ENCODE data around the gene ZFR2. TPM values are rescaled to one million over a fixed set of nuclear protein-coding genes. Genes with fewer than 3 reads are reported as not detected.

The ZFR2 gene
- total and polyA plus RNA-seq, 2 of the 8 experiments (the other 6 are each of a cell fraction or from before 2014, with no cell fraction given) = 14.5 to 28.4 TPM

- Histone ChIP-seq H3K27ac (ENCODE audit: low read depth, low read length) (no peak overlapping the region), H3K79me2 (ENCODE audit: control insufficient read depth in 1 of 2, insufficient read depth in 2 of 2, low read length in 2 of 2) (no peaks in the 10 kb centered on the region), H3K36me3 (ENCODE audit: control insufficient read depth in 2 of 4, insufficient read depth in 4 of 4, low read length in 3 of 4) (no peaks in the 10 kb centered on the region), H2AFZ (ENCODE audit: low read length) (no peak overlapping the region), H4K91ac (replicated peaks; ENCODE audit: insufficient read length, low read length) (no peak overlapping the region), H3K23ac (ENCODE audit: insufficient read length) (no peak overlapping the region), H3K9me3 (ENCODE audit: insufficient read depth in 2 of 2, low read depth in 1 of 2, low read length in 1 of 2) (peaks cover 6 to 11% of the 10 kb centered on the region in 2 experiments), H2BK15ac (ENCODE audit: low read length) (no peak overlapping the region), H3K23me2 (ENCODE audit: low read depth, low read length) (no peaks in the 10 kb centered on the region), H2AK5ac (ENCODE audit: low read depth, low read length) (no peak overlapping the region), H2BK5ac (ENCODE audit: low read depth, low read length) (no peak overlapping the region), H3K4me2 (ENCODE audit: insufficient read depth in 1 of 2, low read depth in 2 of 2, low read length in 2 of 2) (no peak overlapping the region), H3K4me1 (replicated peaks in 1 of 4; ENCODE audit: control insufficient read depth in 3 of 4, insufficient read depth in 4 of 4, low read length in 3 of 4) (no peaks in the 10 kb centered on the region), H4K8ac (ENCODE audit: extremely low read depth, insufficient read depth, low read length) (no peak overlapping the region), H3K4ac (replicated peaks; ENCODE audit: insufficient read length, low read depth, low read length) (no peak overlapping the region), H3K18ac (ENCODE audit: extremely low read depth, low read length) (no peak overlapping the region), H2BK12ac (ENCODE audit: low read depth, low read length) (no peak overlapping the region), H3K9ac (replicated peaks in 1 of 4; ENCODE audit: extremely low read depth in 1 of 4, low read depth in 3 of 4, low read length in 3 of 4) (no peak overlapping the region), H3K79me1 (ENCODE audit: low read depth, low read length) (no peaks in the 10 kb centered on the region), H3K4me3 (ENCODE audit: extremely low read depth in 1 of 4, insufficient read depth in 2 of 4, low read depth in 3 of 4, low read length in 4 of 4) (no peak overlapping the region), H4K5ac (ENCODE audit: insufficient read length, low read depth, low read length) (no peak overlapping the region), H3K27me3 (replicated peaks in 1 of 4; ENCODE audit: control insufficient read depth in 3 of 4, extremely low read depth in 1 of 4, insufficient read depth in 3 of 4, low read length in 3 of 4) (no peaks in the 10 kb centered on the region), H3K14ac (ENCODE audit: insufficient read length) (no peak overlapping the region), H3K56ac (replicated peaks; ENCODE audit: insufficient read length, low read depth, low read length) (no peak overlapping the region), H2BK20ac (ENCODE audit: low read length) (no peak overlapping the region), H4K20me1 (replicated peaks in 1 of 2; ENCODE audit: control insufficient read depth in 1 of 2, insufficient read depth in 2 of 2, low read length in 2 of 2) (no peaks in the 10 kb centered on the region), H2BK120ac (replicated peaks; ENCODE audit: low read depth, low read length) (no peak overlapping the region)
- TF ChIP-seq CTBP2 (IDR thresholded peaks at IDR 0.05; ENCODE audit: borderline replicate concordance, insufficient read depth, insufficient read length, low read length) = no peak
- no peak for TF ChIP-seq YY1 (IDR thresholded peaks at IDR 0.05; ENCODE audit: low read depth, low read length)
- TF ChIP-seq TAF7 (optimal IDR thresholded peaks at IDR 0.05; ENCODE audit: borderline replicate concordance, low read depth, low read length) = no peak
- TF ChIP-seq ASH2L (IDR thresholded peaks at IDR 0.05; ENCODE audit: low read length) = no peak
- no peak for TF ChIP-seq MAX (IDR thresholded peaks at IDR 0.05)
- DNase-seq (ENCODE audit: low read depth in 1 of 2, low spot score in 2 of 2) (no peak), FAIRE-seq (no peak)
- CTCF ChIA-PET (ENCODE audit: partially characterized antibody) = interaction anchor here (2.9 to 3.0 kb wide), 2 partner anchors 8 to 19 kb away, joined by 11 to 21 read pairs; no protein-coding TSS in a partner anchor
- POLR2A ChIA-PET (ENCODE audit: partially characterized antibody) = no interaction called here
- WGBS, 2 experiments (ENCODE audit: extremely low coverage in 1 of 2, insufficient coverage in 1 of 2, insufficient read length in 1 of 2, insufficient replicate concordance in 2 of 2, low coverage in 1 of 2, low lambda C conversion rate in 2 of 2, missing lambda C conversion rate in 1 of 2) = 93% methylated on average over 10 of the region's 10 CpGs; no CpG with 5 or more reads in 1 of the 2 experiments
These were observed 28.0 kb downstream of the ZFR2 start for GRCh38 chr19:3840804-3841203.

All from H1 (cell line).